GM12892 (cell line): ENCODE measurements around the gene LARP4B.

Experiments used
- POLR2A ChIP-seq: IDR thresholded peaks from 2 replicates; pipeline ENCODE4 v1.6.1; 2011; ENCODE audit warnings: low read depth, low read length, control low read depth
- POLR2AphosphoS5 ChIP-seq: IDR thresholded peaks from 2 replicates; pipeline ENCODE4 v1.6.1; 2011; ENCODE audit warnings: low read depth, low read length, control low read depth
- TAF1 ChIP-seq: IDR thresholded peaks from 2 replicates; pipeline ENCODE4 v1.6.1; 2011; ENCODE audit warnings: low read depth, mild to moderate bottlenecking, control low read depth, low read length, borderline replicate concordance

DNA sequence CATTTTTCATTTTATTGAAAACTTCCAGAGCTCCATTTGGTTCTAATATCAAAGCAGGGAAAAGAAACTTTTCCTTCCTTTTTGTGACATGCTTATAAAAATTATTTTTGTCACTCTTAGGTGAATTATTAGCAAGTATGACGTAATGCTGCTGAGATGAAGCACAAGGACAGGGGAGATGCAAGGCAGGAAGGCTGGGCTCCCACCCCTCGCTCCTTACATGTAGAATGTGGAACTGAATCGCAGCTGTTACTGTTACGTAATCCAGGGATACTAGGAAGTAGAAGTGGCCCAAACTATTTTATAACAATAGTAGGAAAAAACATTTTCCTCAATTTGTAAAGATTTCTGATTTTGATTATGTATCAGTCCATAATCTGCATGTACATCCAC, 39.6 kb upstream of the LARP4B start:
- no peak for TF ChIP-seq TAF1
- no peak for TF ChIP-seq POLR2AphosphoS5
- TF ChIP-seq POLR2A = no peak
